ENCODE results near the gene GULP1.

Gene GULP1

DNA sequence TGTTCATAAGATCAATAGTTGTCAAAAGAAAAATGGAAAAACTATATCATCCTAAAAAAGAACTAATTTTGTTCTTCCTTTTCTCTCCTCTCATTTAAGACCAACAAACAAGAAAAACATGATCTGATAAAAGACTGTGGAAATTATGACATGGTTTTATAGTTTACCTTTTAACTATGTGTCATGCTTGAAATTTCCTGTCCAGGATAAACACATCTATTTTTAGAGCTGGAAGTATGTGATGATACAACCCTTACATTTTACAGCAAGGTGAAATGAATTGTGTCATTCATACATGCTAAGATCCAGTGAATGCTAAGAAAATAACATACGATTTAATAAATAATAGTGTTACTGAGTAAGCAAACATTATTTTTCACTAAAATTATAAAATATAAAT is 89.9 kb downstream of the GULP1 start:
- Mint-ChIP-seq H3K9me3 (peaks cover 17 to 22% of the 10 kb centered on the region in 2 donors), H3K4me3 (no peak overlapping the region), H3K4me1 (ENCODE audit: low read depth in 2 of 2) (no peaks in the 10 kb centered on the region), H3K27me3 (no peaks in the 10 kb centered on the region), H3K36me3 (ENCODE audit: insufficient read depth) (no peaks in the 10 kb centered on the region), H3K27ac (no peak overlapping the region)
- DNase-seq: no peak
- ATAC-seq (replicated peaks): no peak

DNA sequence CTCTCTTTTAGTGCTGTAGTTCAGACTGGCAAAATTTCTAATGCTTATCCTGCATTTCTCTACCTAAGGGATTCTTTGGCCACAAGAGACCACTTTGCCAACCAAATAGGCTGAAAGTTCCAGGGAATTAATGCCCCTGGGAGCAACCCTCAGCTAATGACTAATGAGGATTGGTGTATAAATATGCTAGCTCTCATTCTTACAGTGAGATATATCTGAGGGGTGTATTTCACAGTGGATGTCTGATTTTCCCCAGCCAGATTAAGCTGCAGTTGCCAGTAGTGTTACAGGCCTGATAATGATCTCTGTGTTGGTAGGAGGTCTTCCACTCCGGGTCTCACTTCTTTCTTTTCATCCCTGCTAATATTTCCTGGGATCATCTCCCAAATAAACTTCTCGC is 90.4 kb downstream of the GULP1 start:
- ATAC-seq (replicated peaks) (no peak), DNase-seq (no peak)
- no peak overlapping the region for H3K4me3 Mint-ChIP-seq

DNA sequence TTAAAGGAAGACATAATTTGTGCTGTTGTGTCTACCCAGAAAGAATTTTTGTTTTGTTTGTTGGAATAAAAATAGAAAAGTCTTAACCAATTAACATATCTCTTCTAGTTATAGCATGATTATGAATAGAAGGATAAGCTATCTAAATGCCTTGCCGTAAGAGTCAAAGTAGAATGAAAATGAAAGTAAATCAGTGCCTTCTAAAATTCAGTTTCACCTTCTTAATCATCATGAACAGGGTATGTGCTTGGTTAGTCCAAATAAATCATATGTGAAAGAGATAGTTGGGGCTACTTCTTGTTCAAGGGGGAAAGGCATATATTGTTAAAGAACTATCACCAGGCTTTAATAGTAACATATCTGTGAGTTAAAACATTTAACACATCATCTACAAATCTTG is 91.5 kb downstream of the GULP1 start:
- ATAC-seq (replicated peaks) (no peak), DNase-seq (no peak)
- no peak overlapping the region for H3K4me3 Mint-ChIP-seq
- no peaks in the 10 kb centered on the region for H3K27me3 Mint-ChIP-seq
- H3K27ac Mint-ChIP-seq: no peak overlapping the region
- H3K36me3 Mint-ChIP-seq (ENCODE audit: insufficient read depth): no peaks in the 10 kb centered on the region
- no peaks in the 10 kb centered on the region for H3K4me1 Mint-ChIP-seq (ENCODE audit: low read depth in 2 of 2)
- peaks cover 17 to 22% of the 10 kb centered on the region in 2 donors for H3K9me3 Mint-ChIP-seq

More for the DNA sequence above, 90.4 kb downstream of the GULP1 start:
- Mint-ChIP-seq H3K36me3 (ENCODE audit: insufficient read depth) (no peaks in the 10 kb centered on the region), H3K27ac (no peak overlapping the region), H3K9me3 (peaks cover 17 to 22% of the 10 kb centered on the region in 2 donors), H3K4me1 (ENCODE audit: low read depth in 2 of 2) (no peaks in the 10 kb centered on the region), H3K27me3 (no peaks in the 10 kb centered on the region)

DNA sequence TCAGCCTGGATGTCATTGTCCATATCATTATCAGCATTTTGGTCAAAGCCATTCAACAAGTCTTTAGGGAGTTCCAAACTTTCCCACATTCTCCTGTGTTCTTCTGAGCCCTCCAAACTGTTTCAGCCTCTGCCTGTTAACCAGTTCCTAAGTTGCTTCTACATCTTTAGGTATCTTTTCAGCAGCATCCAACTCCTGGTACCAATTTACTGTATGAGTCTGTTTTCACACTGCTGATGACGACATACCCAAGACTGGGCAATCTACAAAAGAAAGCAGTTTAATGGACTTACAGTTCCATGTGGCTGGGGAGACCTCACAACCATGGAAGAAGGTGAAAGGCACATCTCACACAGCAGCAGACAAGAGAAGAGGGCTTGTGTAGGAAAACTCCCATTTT is 94.2 kb downstream of the GULP1 start:
- no peak for ATAC-seq (replicated peaks)
- Mint-ChIP-seq H3K27ac (no peak overlapping the region), H3K36me3 (ENCODE audit: insufficient read depth) (no peaks in the 10 kb centered on the region), H3K4me1 (ENCODE audit: low read depth in 2 of 2) (no peaks in the 10 kb centered on the region), H3K4me3 (no peak overlapping the region), H3K27me3 (no peaks in the 10 kb centered on the region), H3K9me3 (peaks cover 17 to 22% of the 10 kb centered on the region in 2 donors)
- DNase-seq: no peak

DNA sequence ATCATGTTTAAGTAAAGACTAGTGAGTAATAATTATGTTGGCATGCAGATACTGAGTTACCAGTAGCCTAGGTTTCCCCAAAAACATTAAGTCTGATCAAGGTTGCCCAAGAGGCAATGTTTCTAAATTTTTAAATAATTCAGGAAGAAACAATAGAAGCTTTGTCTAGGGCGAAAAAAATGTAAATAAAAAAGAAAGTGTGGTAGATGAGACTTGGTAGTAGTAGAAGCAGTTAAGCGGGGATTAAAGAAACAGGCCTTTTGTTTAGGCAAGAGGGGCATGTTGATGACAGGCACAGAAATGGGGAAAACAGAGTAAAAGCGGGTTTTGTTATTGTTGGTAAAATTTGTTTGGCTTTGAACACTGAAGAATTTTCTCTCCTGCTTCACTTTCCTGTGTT is 97.2 kb downstream of the GULP1 start:
- H3K36me3 Mint-ChIP-seq (ENCODE audit: insufficient read depth): no peaks in the 10 kb centered on the region
- no peak for ATAC-seq (replicated peaks)

DNA sequence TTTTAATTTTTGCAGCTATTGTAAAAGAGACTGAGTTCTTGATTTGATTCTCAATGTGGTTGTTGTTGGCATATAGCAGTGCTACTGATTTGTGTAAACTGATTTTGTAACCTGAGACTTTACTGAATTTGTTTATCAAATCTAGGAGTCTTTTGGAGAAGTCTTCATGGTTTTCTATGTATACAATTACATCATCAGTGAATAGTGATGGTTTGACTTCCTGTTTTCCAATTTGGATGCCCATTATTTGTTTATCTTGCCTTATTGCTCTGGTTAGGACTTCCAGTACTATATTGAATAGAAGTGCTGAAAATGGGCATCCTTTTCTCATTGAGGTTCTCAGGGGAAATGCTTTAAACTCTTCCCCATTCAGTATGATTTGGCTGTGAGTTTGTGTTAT is 99.7 kb downstream of the GULP1 start:
- Mint-ChIP-seq H3K9me3 (peaks cover 4 to 8% of the 10 kb centered on the region in 2 donors), H3K4me1 (ENCODE audit: low read depth in 2 of 2) (no peaks in the 10 kb centered on the region), H3K27me3 (no peaks in the 10 kb centered on the region), H3K27ac (no peak overlapping the region), H3K36me3 (ENCODE audit: insufficient read depth) (no peaks in the 10 kb centered on the region), H3K4me3 (no peak overlapping the region)
- DNase-seq (no peak), ATAC-seq (replicated peaks) (no peak)

More for the DNA sequence above, 97.2 kb downstream of the GULP1 start:
- peaks cover 16 to 28% of the 10 kb centered on the region in 2 donors for H3K9me3 Mint-ChIP-seq
- no peaks in the 10 kb centered on the region for H3K27me3 Mint-ChIP-seq
- no peak for DNase-seq
- H3K4me3 Mint-ChIP-seq: no peak overlapping the region
- H3K4me1 Mint-ChIP-seq (ENCODE audit: low read depth in 2 of 2): no peaks in the 10 kb centered on the region
- H3K27ac Mint-ChIP-seq: no peak overlapping the region

DNA sequence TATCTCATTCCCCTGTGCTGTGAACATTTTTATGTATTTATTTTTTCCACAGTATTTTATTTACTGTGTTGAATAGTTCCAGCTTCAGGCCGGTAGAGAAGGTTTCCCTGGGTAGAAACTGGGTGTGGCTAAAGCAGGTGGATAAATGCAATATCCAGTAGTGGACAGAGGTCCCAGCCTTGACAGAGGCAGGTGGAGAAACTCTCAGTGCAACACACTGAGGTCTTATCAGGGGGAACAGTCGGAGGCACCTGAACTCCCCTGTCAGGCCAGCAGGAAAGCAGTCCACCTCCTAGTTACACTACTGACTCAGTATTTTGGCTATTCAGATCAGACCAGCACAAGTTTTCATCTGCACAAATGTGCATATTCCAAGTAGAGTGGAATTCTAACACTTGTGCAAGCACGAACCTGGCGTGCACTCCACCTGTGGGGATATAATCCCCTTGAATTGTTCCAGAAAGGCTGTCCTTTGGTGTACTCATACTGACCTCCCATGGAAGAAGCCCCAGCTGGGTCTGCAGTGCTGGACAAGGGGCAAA is 103.3 kb downstream of the GULP1 start:
- Mint-ChIP-seq H3K36me3 (ENCODE audit: insufficient read depth) (peaks cover 5% of the 10 kb centered on the region), H3K27me3 (no peaks in the 10 kb centered on the region), H3K4me3 (no peak overlapping the region)

DNA sequence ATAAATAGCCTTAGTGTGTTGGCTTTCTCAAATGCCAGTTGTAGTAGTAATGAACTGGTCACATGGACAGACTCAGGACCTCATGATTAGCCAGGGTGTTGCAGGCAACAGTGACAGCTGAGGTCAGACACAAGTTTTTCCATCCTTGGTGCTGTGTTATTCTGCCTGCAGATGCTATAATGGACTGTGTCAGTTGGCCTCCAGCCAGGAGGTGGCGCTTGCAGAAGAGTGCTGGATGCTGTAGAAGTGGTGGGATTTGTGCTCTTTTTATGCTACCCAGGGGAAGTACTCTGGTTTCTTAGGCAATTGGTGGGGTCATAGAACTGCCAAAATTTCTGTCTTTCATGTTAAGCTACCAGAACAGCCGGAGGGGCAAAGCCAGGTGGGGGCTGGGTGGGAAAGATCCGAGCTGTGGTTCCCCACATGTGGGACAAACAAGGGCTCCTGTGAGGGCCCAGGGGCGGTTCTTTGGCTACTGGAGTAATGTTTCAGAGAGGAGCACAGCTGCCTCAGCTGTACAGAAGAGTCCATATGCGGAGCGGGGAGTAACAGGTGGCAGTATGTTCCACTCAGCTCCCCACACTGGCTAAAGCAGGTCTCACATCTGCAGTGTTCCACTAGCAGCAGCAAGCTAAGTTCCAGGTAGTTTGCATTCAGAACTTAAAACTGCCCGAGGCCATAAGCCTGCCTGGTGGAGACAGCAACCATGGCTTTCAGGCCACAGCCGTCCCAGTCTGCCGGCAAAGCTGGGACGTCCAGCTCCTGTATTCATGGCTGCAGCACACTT is 104.4 kb downstream of the GULP1 start:
- ATAC-seq (replicated peaks): no peak
- H3K4me3 Mint-ChIP-seq: no peak overlapping the region
- DNase-seq: no peak
- H3K36me3 Mint-ChIP-seq (ENCODE audit: insufficient read depth): peaks cover 5% of the 10 kb centered on the region
- H3K27me3 Mint-ChIP-seq: no peaks in the 10 kb centered on the region
- H3K9me3 Mint-ChIP-seq: peaks cover 6 to 20% of the 10 kb centered on the region in 2 donors
- no peak overlapping the region for H3K27ac Mint-ChIP-seq
- H3K4me1 Mint-ChIP-seq (ENCODE audit: low read depth in 2 of 2): no peaks in the 10 kb centered on the region

More for the DNA sequence above, 103.3 kb downstream of the GULP1 start:
- ATAC-seq (replicated peaks) (no peak), DNase-seq (no peak)
- H3K27ac Mint-ChIP-seq: no peak overlapping the region
- H3K4me1 Mint-ChIP-seq (ENCODE audit: low read depth in 2 of 2): no peaks in the 10 kb centered on the region
- H3K9me3 Mint-ChIP-seq: peaks cover 4 to 20% of the 10 kb centered on the region in 2 donors

DNA sequence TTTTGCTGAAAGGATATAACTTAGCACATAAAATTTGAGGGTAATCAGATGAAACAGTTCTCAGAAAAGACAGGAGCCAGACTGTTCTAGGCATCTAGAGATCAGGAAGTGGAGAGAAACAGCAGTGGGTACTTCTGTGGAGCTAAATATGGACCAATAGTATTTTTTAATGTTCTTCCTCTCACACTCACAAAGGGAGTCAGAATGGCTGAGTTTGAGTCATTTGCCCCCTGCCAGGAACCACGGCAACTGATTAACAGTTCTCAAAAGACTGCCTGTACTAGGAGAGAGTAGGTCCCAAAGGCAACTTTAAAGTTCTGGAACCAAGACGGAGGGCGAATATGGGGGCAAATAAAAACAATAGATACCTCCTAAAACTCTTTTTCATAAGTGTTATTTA is 107.5 kb downstream of the GULP1 start:
- Mint-ChIP-seq H3K4me1 (ENCODE audit: low read depth in 2 of 2) (no peaks in the 10 kb centered on the region), H3K27me3 (no peaks in the 10 kb centered on the region)
- DNase-seq: no peak

DNA sequence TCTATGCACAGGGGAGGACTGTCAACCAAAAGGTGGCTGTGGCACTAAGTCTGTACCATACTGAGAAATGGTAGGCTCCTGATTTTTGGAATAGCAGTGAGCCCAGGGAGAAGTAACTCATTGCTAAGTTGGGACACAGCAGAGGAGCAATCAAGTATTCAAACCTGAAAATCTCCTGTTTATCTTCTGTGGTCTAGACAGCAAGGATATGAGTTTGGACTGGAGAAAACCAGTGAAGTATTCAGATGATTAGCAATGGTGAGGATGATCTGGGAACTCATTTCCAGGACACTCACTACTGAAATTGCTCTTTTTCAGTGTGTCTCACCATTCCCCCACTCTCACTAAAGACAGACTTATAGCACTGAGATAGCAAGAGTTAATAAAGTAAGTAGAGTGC is 112.0 kb downstream of the GULP1 start:
- H3K27me3 Mint-ChIP-seq: no peaks in the 10 kb centered on the region
- DNase-seq (no peak), ATAC-seq (replicated peaks) (no peak)
- no peaks in the 10 kb centered on the region for H3K4me1 Mint-ChIP-seq (ENCODE audit: low read depth in 2 of 2)
- no peaks in the 10 kb centered on the region for H3K36me3 Mint-ChIP-seq (ENCODE audit: insufficient read depth)
- no peak overlapping the region for H3K4me3 Mint-ChIP-seq
- no peak overlapping the region for H3K27ac Mint-ChIP-seq
- peaks cover 4 to 16% of the 10 kb centered on the region in 2 donors for H3K9me3 Mint-ChIP-seq

More for the DNA sequence above, 107.5 kb downstream of the GULP1 start:
- no peak overlapping the region for H3K27ac Mint-ChIP-seq
- no peak for ATAC-seq (replicated peaks)
- H3K36me3 Mint-ChIP-seq (ENCODE audit: insufficient read depth): peaks cover 5% of the 10 kb centered on the region
- no peak overlapping the region for H3K4me3 Mint-ChIP-seq
- peaks cover 2 to 12% of the 10 kb centered on the region in 2 donors for H3K9me3 Mint-ChIP-seq

DNA sequence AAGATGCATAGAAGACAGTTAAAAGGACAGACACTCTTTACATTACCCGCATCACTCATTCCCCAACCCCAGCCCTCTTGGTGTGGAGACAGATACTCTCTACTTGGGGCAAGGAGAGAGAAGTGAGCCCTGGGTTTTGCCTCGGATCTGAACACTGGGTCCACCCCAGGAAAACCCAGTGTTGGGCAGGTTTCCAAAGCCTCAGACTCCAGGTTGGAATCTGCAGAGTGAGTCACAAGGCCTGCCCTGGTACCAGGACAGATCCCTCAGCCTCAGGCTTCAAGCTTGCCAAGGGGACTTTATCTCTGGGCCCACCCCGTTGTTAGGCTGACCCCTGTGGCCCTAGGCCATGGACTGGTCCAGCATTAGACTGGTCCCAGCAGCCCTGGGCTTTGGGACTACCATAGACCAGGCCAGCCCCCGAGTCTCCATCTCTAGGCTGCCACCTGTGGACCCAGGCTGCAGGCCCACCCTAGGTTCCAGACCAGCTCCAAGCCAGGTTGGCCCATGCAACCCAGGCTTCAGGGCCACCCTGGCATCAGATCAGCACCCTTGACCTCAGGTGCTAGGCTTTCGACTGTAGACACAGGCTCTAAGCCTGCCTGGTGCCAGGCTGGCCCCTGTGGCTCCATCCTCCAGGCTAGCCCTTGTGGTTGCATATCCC is 112.8 kb downstream of the GULP1 start:
- Mint-ChIP-seq H3K4me3 (no peak overlapping the region), H3K27ac (no peak overlapping the region), H3K9me3 (peaks cover 4 to 12% of the 10 kb centered on the region in 2 donors), H3K4me1 (ENCODE audit: low read depth in 2 of 2) (no peaks in the 10 kb centered on the region), H3K27me3 (no peaks in the 10 kb centered on the region), H3K36me3 (ENCODE audit: insufficient read depth) (no peaks in the 10 kb centered on the region)
- no peak for DNase-seq
- ATAC-seq (replicated peaks): no peak

DNA sequence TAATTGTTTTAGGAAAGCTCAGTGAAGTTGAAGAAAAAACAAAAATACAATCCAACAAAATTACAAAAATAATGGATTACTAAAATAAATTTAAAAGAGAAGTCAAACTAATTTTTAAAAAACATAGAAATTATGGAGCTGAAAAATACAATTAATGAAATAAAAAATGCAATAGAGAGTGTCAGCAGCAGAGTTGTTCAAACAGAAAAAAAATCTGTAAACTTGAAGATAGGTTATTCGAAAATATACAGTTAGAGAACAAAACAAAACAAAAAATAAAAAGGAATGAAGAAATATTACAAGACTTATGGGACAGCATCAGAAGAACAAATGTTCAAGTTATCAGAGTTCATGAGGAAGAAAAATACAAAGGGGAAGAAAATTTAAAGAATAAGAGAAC is 114.7 kb downstream of the GULP1 start:
- no peak for DNase-seq
- H3K36me3 Mint-ChIP-seq (ENCODE audit: insufficient read depth): no peaks in the 10 kb centered on the region

DNA sequence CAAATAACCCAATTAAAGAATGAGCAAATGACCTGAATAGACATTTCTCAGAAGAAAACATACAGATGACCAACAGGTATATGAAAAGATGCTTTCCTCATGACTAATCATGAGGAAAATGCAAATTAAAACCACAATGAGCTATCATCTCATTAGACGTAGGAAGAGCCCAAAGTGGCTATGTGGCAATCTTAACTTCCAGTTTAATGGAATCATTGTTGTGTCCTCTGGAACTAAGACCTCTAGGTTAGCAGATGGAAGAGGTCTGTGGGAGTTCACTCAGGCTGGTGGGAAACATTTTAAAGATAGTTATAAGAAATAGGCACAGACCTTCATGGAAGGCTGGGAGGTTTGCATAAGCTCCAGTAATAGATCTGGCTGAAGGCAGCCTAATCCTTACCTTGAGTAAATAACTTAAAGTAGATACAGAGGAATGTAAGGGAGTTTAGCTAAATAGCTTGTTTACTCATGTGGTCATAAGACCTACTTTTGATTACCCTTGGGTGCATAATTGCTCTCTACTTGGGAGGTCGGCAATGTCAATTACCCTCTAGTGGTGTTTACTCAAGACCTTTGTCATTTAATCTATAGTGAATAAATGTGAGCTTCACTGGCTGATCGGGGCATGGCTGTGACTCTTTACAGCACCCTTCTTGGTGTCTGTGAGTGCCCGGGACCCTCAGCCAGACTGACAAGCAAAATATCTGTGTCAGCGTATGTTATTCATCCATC is 119.0 kb downstream of the GULP1 start:
- H3K27ac Mint-ChIP-seq: no peak overlapping the region
- no peak overlapping the region for H3K4me3 Mint-ChIP-seq
- DNase-seq (no peak), ATAC-seq (replicated peaks) (no peak)
- no peaks in the 10 kb centered on the region for H3K27me3 Mint-ChIP-seq
- peaks cover 5 to 20% of the 10 kb centered on the region in 2 donors for H3K9me3 Mint-ChIP-seq
- H3K4me1 Mint-ChIP-seq (ENCODE audit: low read depth in 2 of 2): no peaks in the 10 kb centered on the region
- no peaks in the 10 kb centered on the region for H3K36me3 Mint-ChIP-seq (ENCODE audit: insufficient read depth)

More for the DNA sequence above, 114.7 kb downstream of the GULP1 start:
- no peak overlapping the region for H3K27ac Mint-ChIP-seq
- H3K4me3 Mint-ChIP-seq: no peak overlapping the region
- no peaks in the 10 kb centered on the region for H3K27me3 Mint-ChIP-seq
- no peak for ATAC-seq (replicated peaks)
- H3K9me3 Mint-ChIP-seq: peaks cover 2 to 20% of the 10 kb centered on the region in 2 donors
- no peaks in the 10 kb centered on the region for H3K4me1 Mint-ChIP-seq (ENCODE audit: low read depth in 2 of 2)
